IPS-15b (cell line): Measurements from ENCODE around the gene NFYC.

Source experiments
- H3K27me3 ChIP-seq: one replicate; pipeline ENCODE4 v1.6.1; 2013; ENCODE audit warnings: low read length; ENCODE audit not compliant: control insufficient read depth, insufficient read depth
- H3K36me3 ChIP-seq: one replicate; pipeline ENCODE4 v1.6.1; 2013; ENCODE audit warnings: low read length; ENCODE audit not compliant: control insufficient read depth, insufficient read depth
- H3K4me1 ChIP-seq: one replicate; pipeline ENCODE4 v1.6.1; 2013; ENCODE audit warnings: mild to moderate bottlenecking, low read length; ENCODE audit not compliant: control insufficient read depth, insufficient read depth
- H3K4me3 ChIP-seq: one replicate; pipeline ENCODE4 v1.5.1; 2013; ENCODE audit warnings: low read depth, low read length
- H3K9ac ChIP-seq: one replicate; pipeline ENCODE4 v1.6.1; 2013; ENCODE audit warnings: low read depth, mild to moderate bottlenecking, low read length
- H3K9me3 ChIP-seq: one replicate; pipeline ENCODE4 v1.6.1; 2013; ENCODE audit warnings: mild to moderate bottlenecking, low read length; ENCODE audit not compliant: control insufficient read depth, insufficient read depth

NFYC gene

GRCh38 chr1:40792036-40792435 is 100.5 kb downstream of the NFYC start:
- Histone ChIP-seq H3K36me3 (no peaks in the 10 kb centered on the region), H3K9ac (no peak overlapping the region), H3K27me3 (no peaks in the 10 kb centered on the region), H3K4me3 (no peak overlapping the region), H3K4me1 (no peaks in the 10 kb centered on the region), H3K9me3 (no peaks in the 10 kb centered on the region)

- Histone ChIP-seq H3K4me1 (no peaks in the 10 kb centered on the region), H3K9ac (no peak overlapping the region), H3K9me3 (no peaks in the 10 kb centered on the region), H3K36me3 (no peaks in the 10 kb centered on the region), H3K27me3 (no peaks in the 10 kb centered on the region), H3K4me3 (no peak overlapping the region)
Measured at GRCh38 chr1:40793617-40794016, 102.1 kb downstream of the NFYC start.

- H3K4me1 ChIP-seq: no peaks in the 10 kb centered on the region
- no peak overlapping the region for H3K9ac ChIP-seq
- H3K4me3 ChIP-seq: no peak overlapping the region
- no peaks in the 10 kb centered on the region for H3K36me3 ChIP-seq
- H3K9me3 ChIP-seq: no peaks in the 10 kb centered on the region
- no peaks in the 10 kb centered on the region for H3K27me3 ChIP-seq
Measured at GRCh38 chr1:40794048-40794447, 102.5 kb downstream of the NFYC start.

GRCh38 chr1:40794974-40795715 is 103.6 kb downstream of the NFYC start:
- no peak overlapping the region for H3K4me3 ChIP-seq
- no peaks in the 10 kb centered on the region for H3K27me3 ChIP-seq
- no peaks in the 10 kb centered on the region for H3K4me1 ChIP-seq
- no peaks in the 10 kb centered on the region for H3K36me3 ChIP-seq
- H3K9ac ChIP-seq: peak overlapping the region; percentile 12
- no peaks in the 10 kb centered on the region for H3K9me3 ChIP-seq

GRCh38 chr1:40795811-40796586 is 104.5 kb downstream of the NFYC start:
- Histone ChIP-seq H3K9me3 (no peaks in the 10 kb centered on the region), H3K9ac (peak overlapping the region; percentile 12), H3K4me3 (no peak overlapping the region), H3K27me3 (peaks cover 4% of the 10 kb centered on the region), H3K4me1 (no peaks in the 10 kb centered on the region), H3K36me3 (no peaks in the 10 kb centered on the region)

- Histone ChIP-seq H3K4me3 (no peak overlapping the region), H3K36me3 (no peaks in the 10 kb centered on the region), H3K9me3 (no peaks in the 10 kb centered on the region), H3K27me3 (peaks cover 11% of the 10 kb centered on the region), H3K9ac (no peak overlapping the region), H3K4me1 (peaks cover 7% of the 10 kb centered on the region)
Measured at GRCh38 chr1:40796939-40797667, 105.6 kb downstream of the NFYC start.

GRCh38 chr1:40797668-40798010 is 106.1 kb downstream of the NFYC start:
- Histone ChIP-seq H3K9me3 (no peaks in the 10 kb centered on the region), H3K4me1 (peaks cover 7% of the 10 kb centered on the region), H3K27me3 (peaks cover 11% of the 10 kb centered on the region), H3K4me3 (no peak overlapping the region), H3K36me3 (no peaks in the 10 kb centered on the region), H3K9ac (no peak overlapping the region)

- Histone ChIP-seq H3K9me3 (no peaks in the 10 kb centered on the region), H3K4me1 (peaks cover 17% of the 10 kb centered on the region), H3K4me3 (no peak overlapping the region), H3K9ac (no peak overlapping the region), H3K36me3 (no peaks in the 10 kb centered on the region), H3K27me3 (peaks cover 11% of the 10 kb centered on the region)
Measured at GRCh38 chr1:40798366-40799281, 107.1 kb downstream of the NFYC start.

- Histone ChIP-seq H3K36me3 (no peaks in the 10 kb centered on the region), H3K9ac (no peak overlapping the region), H3K4me1 (peaks cover 22% of the 10 kb centered on the region), H3K4me3 (no peak overlapping the region), H3K9me3 (no peaks in the 10 kb centered on the region), H3K27me3 (peaks cover 11% of the 10 kb centered on the region)
Measured at GRCh38 chr1:40799351-40799867, 107.9 kb downstream of the NFYC start.

GRCh38 chr1:40801742-40802077 is 110.2 kb downstream of the NFYC start:
- Histone ChIP-seq H3K27me3 (peaks cover 11% of the 10 kb centered on the region), H3K4me1 (peaks cover 22% of the 10 kb centered on the region), H3K9me3 (no peaks in the 10 kb centered on the region), H3K9ac (no peak overlapping the region), H3K36me3 (no peaks in the 10 kb centered on the region), H3K4me3 (peak overlapping the region; percentile 46)
